ENCODE results near the gene CPA3.
A peak's percentile ranks its signal among the peaks of the same experiment; 100 is the strongest.

- TF ChIP-seq FOXP4 (CRISPR knock-in tag; IDR thresholded peaks at IDR 0.05), result no peak
- TF ChIP-seq CTCF (CRISPR knock-in tag; IDR thresholded peaks at IDR 0.05), result peak; percentile 64
- TF ChIP-seq SUZ12 (IDR thresholded peaks at IDR 0.05; ENCODE audit: low read depth, low read length), result no peak
- TF ChIP-seq MED13 (CRISPR knock-in tag; IDR thresholded peaks at IDR 0.05), result no peak
- TF ChIP-seq MAX (IDR thresholded peaks at IDR 0.05), result no peak
Observed at GRCh38 chr3:148861277-148861869, 3.7 kb upstream of the CPA3 start.

All from HepG2 (cell line).